Body of pancreas (tissue), 4 donors: ENCODE results near the gene KIF25. TPM values are rescaled to one million over a fixed set of nuclear protein-coding genes. Genes with fewer than 3 reads are reported as not detected.

ENCODE experiments used
- ATAC-seq: fragments of 150-250 bp; one replicate; pipeline ENCODE4 v1.9.1; 2016
- DNase-seq, 4 donors: peaks; one replicate each; pipeline ENCODE4 v3.0.0-alpha.2; 2019
- H3K27ac ChIP-seq, 4 donors: fragments of 200-600 bp; sonication (generic); 1 replicate in 3 of 4; 2 replicates in 1 of 4; pipeline versions ENCODE4 v1.5.1 to v1.6.1; 2016 to 2019; ENCODE audit warnings: mild to moderate bottlenecking in 1 of 4, mixed read lengths in 1 of 4, moderate library complexity in 1 of 4
- H3K27me3 ChIP-seq, 2 donors: fragments of 200-600 bp; sonication (generic); one replicate each; pipeline ENCODE4 v1.6.0; 2016; ENCODE audit warnings: mild to moderate bottlenecking in 1 of 2
- H3K36me3 ChIP-seq, 2 donors: fragments of 200-600 bp; sonication (generic); replicated peaks in 1 of 2; 2 replicates each; pipeline ENCODE4 v1.5.1; 2016; ENCODE audit warnings: low read depth in 2 of 2; ENCODE audit not compliant: insufficient read depth in 1 of 2
- H3K4me1 ChIP-seq: fragments of 200-600 bp; sonication (generic); one replicate; pipeline ENCODE4 v1.6.0; 2016
- H3K4me3 ChIP-seq, 2 donors: fragments of 200-600 bp; sonication (generic); 1 replicate in 1 of 2; 2 replicates in 1 of 2; pipeline ENCODE4 v1.5.1; 2016 to 2019
- H3K9me3 ChIP-seq, 3 donors: fragments of 200-600 bp; sonication (generic); 1 replicate in 2 of 3; 2 replicates in 1 of 3; pipeline ENCODE4 v1.5.1; 2016
- POLR2A ChIP-seq, 3 donors: fragments of 450-650 bp; IDR thresholded peaks; one replicate each; pipeline ENCODE4 v1.6.1; 2016; ENCODE audit warnings: antibody characterized with exemption in 3 of 3, mild to moderate bottlenecking in 2 of 3
- WGBS, 2 donors: methylation state at CpG; one replicate each; pipeline ENCODE4 v1.1.5; 2017; 5-methylcytosine and 5-hydroxymethylcytosine counted together
- intact Hi-C: fragments of 100-400 bp; cut with DNase I; formaldehyde crosslinking; loops from one replicate; pipeline ENCODE4 v1.15.1; 2023
- total RNA-seq, 2 donors: library from RNA; depleted of rRNA; stranded (reverse); fragments of >200 nt; gene quantifications; one replicate each; pipeline ENCODE4 v1.1.0, GENCODE V29; 2016
- TF ChIP-seq, protein P1 (sequence below), 7 experiments: fragments of 450-650 bp in 4 of 7; fragments of 200-600 bp in 3 of 7; sonication (generic) in 3 of 7; IDR thresholded peaks; one replicate each; pipeline ENCODE4 v1.5.1; 2016 to 2019; ENCODE audit warnings: antibody characterized with exemption in 7 of 7

The KIF25 gene
- total RNA-seq, 2 donors from 2014 or later: 1.8 TPM; not detected in 1

- DNase-seq (no peak), ATAC-seq (no peak)
- Histone ChIP-seq H3K27me3 (no peaks in the 10 kb centered on the region), H3K9me3 (no peaks in the 10 kb centered on the region), H3K27ac (no peak overlapping the region), H3K4me1 (no peaks in the 10 kb centered on the region), H3K4me3 (no peak overlapping the region), H3K36me3 (no peaks in the 10 kb centered on the region)
- TF ChIP-seq, protein P1, sequence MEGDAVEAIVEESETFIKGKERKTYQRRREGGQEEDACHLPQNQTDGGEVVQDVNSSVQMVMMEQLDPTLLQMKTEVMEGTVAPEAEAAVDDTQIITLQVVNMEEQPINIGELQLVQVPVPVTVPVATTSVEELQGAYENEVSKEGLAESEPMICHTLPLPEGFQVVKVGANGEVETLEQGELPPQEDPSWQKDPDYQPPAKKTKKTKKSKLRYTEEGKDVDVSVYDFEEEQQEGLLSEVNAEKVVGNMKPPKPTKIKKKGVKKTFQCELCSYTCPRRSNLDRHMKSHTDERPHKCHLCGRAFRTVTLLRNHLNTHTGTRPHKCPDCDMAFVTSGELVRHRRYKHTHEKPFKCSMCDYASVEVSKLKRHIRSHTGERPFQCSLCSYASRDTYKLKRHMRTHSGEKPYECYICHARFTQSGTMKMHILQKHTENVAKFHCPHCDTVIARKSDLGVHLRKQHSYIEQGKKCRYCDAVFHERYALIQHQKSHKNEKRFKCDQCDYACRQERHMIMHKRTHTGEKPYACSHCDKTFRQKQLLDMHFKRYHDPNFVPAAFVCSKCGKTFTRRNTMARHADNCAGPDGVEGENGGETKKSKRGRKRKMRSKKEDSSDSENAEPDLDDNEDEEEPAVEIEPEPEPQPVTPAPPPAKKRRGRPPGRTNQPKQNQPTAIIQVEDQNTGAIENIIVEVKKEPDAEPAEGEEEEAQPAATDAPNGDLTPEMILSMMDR (IDR thresholded peaks at IDR 0.05): no peak
- TF ChIP-seq POLR2A (IDR thresholded peaks at IDR 0.05): no peak
- intact Hi-C loops: no loop called here
- 87 to 88% methylated on average over 5 to 7 of the region's 7 CpGs for WGBS, 2 donors
Observed at GRCh38 chr6:168070804-168071203, 73.3 kb downstream of the KIF25 start.

DNA sequence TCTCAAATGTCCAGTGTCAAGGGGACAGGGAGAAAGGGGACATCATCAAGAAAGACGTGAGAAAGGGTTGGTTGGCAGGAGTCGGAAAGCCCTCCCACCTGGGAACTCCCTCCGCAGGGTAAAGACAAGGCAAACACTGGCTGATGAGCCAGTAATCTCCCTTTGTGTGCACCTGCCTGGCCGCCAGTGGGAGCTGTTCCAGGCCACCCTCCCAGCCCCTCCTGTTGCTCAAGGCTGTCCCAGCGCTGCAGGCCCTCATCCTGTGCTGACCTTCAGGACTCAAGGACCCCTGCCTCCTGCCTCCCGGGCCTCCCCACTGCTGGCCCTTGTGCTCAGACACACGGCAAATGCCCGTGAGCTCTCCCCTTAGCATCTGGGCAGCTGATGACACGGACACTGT is 74.1 kb downstream of the KIF25 start:
- 25 to 61% methylated on average over 3 to 9 of the region's 9 CpGs for WGBS, 2 donors
- intact Hi-C loops: no loop called here
- DNase-seq (peak in 1 of 4 donors; percentile 36), ATAC-seq (no peak)
- Histone ChIP-seq H3K27ac (no peak overlapping the region), H3K4me3 (no peak overlapping the region), H3K36me3 (no peaks in the 10 kb centered on the region), H3K9me3 (no peaks in the 10 kb centered on the region), H3K27me3 (no peaks in the 10 kb centered on the region), H3K4me1 (no peaks in the 10 kb centered on the region)
- TF ChIP-seq POLR2A (IDR thresholded peaks at IDR 0.05): no peak
- TF ChIP-seq, protein P1 (IDR thresholded peaks at IDR 0.05): peak in 2 of 7 experiments; percentile 31 to 34

DNA sequence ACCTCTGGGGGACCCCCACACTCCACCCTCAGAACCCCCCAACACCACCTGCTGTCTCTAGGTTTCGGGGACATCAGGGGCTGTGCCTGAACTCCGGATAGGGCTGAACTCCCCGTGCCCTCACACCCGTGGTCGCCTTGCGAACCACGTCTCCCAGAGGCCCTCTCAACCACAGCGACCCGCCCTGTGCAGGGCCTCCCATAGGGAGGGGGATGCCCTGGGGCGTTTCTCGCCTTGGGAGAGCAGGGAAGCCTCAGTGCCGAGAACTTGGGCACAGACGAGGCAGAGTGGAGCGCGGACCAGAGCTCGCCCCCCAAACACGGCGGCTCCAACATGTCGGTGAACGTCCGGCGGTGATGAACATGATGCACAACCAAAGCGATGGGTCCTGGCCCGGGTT is 74.8 kb downstream of the KIF25 start:
- DNase-seq (no peak), ATAC-seq (no peak)
- Histone ChIP-seq H3K36me3 (no peaks in the 10 kb centered on the region), H3K27ac (no peak overlapping the region), H3K27me3 (no peaks in the 10 kb centered on the region), H3K4me3 (no peak overlapping the region), H3K4me1 (no peaks in the 10 kb centered on the region), H3K9me3 (no peaks in the 10 kb centered on the region)
- WGBS, 2 donors: 82 to 91% methylated on average over 15 to 24 of the region's 24 CpGs
- no peak for TF ChIP-seq POLR2A (IDR thresholded peaks at IDR 0.05)
- TF ChIP-seq, protein P1 (IDR thresholded peaks at IDR 0.05): no peak
- intact Hi-C loops: no loop called here

GRCh38 chr6:168072730-168073129 is 75.3 kb downstream of the KIF25 start:
- Histone ChIP-seq H3K4me3 (no peak overlapping the region), H3K4me1 (no peaks in the 10 kb centered on the region), H3K9me3 (no peaks in the 10 kb centered on the region), H3K27ac (no peak overlapping the region), H3K36me3 (no peaks in the 10 kb centered on the region), H3K27me3 (no peaks in the 10 kb centered on the region)
- no peak for TF ChIP-seq POLR2A (IDR thresholded peaks at IDR 0.05)
- TF ChIP-seq, protein P1 (IDR thresholded peaks at IDR 0.05): no peak
- no peak for DNase-seq
- intact Hi-C loops: no loop called here
- WGBS, 2 donors: 56 to 68% methylated on average over 4 of the region's 4 CpGs
- ATAC-seq: no peak

DNA sequence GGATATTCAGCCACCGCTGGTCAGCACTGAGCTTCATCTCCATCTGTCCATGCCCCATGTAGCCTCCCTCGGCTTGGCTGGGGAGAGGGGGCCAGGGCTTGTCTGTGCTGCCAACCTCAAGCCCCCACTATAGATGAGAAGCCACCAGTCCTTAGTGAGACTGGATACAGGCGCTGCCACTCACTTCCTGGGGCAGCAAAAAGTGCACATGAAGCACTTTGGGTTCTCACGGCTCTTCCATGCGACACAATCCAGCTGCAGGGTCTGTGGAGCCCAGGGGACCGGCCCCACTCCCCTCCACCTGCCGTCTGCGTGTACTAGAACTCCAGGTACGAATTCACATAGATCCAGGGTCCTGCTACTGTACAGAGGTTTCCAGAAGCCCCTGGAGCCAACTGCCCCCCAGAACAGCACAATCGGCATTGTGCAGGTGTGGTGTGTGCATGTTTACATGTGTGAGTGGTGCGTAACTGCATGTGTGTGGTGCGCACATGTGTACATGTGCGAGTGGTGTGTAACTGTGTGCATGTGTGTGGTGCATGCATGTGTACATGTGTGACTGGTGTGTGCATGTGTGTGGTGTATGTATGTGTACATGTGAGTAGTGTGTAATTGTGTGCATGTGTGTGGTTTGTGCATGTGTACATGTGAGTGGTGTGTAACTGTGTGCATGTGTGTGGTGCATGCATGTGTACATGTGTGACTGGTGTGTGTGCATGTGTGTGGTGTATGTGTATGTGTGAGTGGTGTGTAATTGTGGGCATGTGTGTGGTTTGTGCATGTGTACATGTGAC is 76.7 kb downstream of the KIF25 start:
- ATAC-seq: no peak
- Histone ChIP-seq H3K36me3 (no peaks in the 10 kb centered on the region), H3K27me3 (no peaks in the 10 kb centered on the region), H3K9me3 (no peaks in the 10 kb centered on the region), H3K4me3 (no peak overlapping the region), H3K4me1 (no peaks in the 10 kb centered on the region), H3K27ac (no peak overlapping the region)
- 66 to 79% methylated on average over 4 to 12 of the region's 13 CpGs for WGBS, 2 donors
- intact Hi-C loops: no loop called here
- TF ChIP-seq, protein P1 (IDR thresholded peaks at IDR 0.05): no peak
- TF ChIP-seq POLR2A (IDR thresholded peaks at IDR 0.05): no peak
- no peak for DNase-seq
